ENCODE data around the gene PLS1.

GRCh38 chr3:142645236-142645793, 49.1 kb downstream of the PLS1 start:
- no peak for TF ChIP-seq CHD2 (IDR thresholded peaks at IDR 0.05; ENCODE audit: low read length, partially characterized antibody)
- no peak for TF ChIP-seq KDM5A (IDR thresholded peaks at IDR 0.05)
- TF ChIP-seq EP300 (IDR thresholded peaks at IDR 0.05), result no peak
- TF ChIP-seq RFX5 (IDR thresholded peaks at IDR 0.05), result no peak
- TF ChIP-seq CTCF (IDR thresholded peaks at IDR 0.05), result no peak
- no peak for TF ChIP-seq CEBPB (IDR thresholded peaks at IDR 0.05)
- TF ChIP-seq POLR2A (IDR thresholded peaks at IDR 0.05; ENCODE audit: low read length), result no peak
